ENCODE measurements around the gene ZNF556. TPM values are rescaled to one million over a fixed set of nuclear protein-coding genes. Genes with fewer than 3 reads are reported as not detected.

ZNF556 gene
- polyA plus RNA-seq, 1 experiment, result not detected

DNA sequence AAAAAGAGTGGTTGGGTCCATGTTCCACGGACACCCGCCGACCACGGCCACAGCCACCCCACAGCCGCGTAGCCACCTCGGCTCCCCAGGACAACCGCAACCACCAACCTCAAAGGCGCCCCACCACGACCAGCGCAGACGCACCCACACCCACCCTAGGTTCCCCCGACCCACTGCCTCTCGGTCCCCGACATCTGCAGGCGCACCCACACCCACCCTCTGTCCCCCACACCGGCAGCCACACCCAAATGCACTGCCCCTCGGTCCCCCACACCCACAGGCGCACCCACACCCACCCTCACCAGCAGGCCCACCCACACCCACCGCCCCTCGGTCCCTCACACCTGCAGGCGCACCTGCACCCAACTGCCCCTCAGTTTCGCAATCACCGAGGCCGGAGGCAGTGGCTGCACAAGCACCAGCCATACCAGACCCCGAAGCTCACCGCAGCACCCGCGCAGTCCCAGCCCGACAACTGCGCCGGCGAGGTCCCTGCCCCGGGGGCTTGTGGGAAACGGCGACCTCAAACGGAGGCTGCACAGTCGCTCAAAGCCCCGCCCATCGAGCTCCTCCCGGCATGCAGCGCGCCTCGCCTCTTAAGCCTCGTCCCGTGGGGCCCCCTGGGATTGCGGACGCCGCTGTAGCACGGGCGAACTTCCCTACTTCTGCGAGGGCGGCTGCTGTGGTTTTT is 59.4 kb downstream of the ZNF556 start:
- ChIA-PET CTCF (no interaction called here), POLR2A (interaction anchor here (0.5 to 0.6 kb wide), 3 partner anchors 24 to 450 kb away, joined by 5 read pairs; no protein-coding TSS in a partner anchor)
- H3K4me3 ChIP-seq (ENCODE audit: low read depth, low read length), result no peak overlapping the region
- H3K27me3 ChIP-seq (ENCODE audit: control insufficient read depth, insufficient read depth, low read length), result no peaks in the 10 kb centered on the region
- peaks cover 32% of the 10 kb centered on the region for H3K9me3 ChIP-seq (ENCODE audit: control insufficient read depth, insufficient read depth, low read length)
- no peak overlapping the region for H3K27ac ChIP-seq (ENCODE audit: low read depth, low read length)
- TF ChIP-seq, protein P1, sequence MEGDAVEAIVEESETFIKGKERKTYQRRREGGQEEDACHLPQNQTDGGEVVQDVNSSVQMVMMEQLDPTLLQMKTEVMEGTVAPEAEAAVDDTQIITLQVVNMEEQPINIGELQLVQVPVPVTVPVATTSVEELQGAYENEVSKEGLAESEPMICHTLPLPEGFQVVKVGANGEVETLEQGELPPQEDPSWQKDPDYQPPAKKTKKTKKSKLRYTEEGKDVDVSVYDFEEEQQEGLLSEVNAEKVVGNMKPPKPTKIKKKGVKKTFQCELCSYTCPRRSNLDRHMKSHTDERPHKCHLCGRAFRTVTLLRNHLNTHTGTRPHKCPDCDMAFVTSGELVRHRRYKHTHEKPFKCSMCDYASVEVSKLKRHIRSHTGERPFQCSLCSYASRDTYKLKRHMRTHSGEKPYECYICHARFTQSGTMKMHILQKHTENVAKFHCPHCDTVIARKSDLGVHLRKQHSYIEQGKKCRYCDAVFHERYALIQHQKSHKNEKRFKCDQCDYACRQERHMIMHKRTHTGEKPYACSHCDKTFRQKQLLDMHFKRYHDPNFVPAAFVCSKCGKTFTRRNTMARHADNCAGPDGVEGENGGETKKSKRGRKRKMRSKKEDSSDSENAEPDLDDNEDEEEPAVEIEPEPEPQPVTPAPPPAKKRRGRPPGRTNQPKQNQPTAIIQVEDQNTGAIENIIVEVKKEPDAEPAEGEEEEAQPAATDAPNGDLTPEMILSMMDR (IDR thresholded peaks at IDR 0.05; ENCODE audit: low read depth, low read length), result no peak
- DNase-seq (ENCODE audit: low read depth, low spot score), result no peak

DNA sequence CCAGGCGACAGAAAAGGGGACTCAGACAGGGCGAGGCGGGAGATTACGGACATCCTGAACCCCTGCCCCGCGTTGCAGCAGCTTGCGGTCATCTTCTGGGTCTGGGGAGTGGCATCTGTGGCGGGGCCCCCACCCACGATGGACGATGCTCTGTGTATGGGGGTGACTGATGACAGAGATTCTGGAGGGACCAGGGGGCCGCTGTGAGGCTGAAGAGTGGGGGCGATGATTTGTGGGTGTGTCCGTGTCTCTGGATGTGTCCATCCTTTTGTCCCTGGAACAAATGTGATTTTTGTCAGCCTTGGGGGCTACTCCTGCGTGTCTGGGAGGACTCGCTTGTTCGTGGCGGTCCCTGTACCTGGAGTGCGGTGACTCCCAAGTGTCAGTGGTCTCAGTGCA is 59.9 kb downstream of the ZNF556 start:
- no peak for DNase-seq (ENCODE audit: low read depth, low spot score)
- ChIA-PET CTCF (no interaction called here), POLR2A (interaction anchor here (0.5 kb wide), 1 partner anchor 450 kb away, joined by 5 read pairs; no protein-coding TSS in a partner anchor)
- no peak overlapping the region for H3K4me3 ChIP-seq (ENCODE audit: low read depth, low read length)
- H3K9me3 ChIP-seq (ENCODE audit: control insufficient read depth, insufficient read depth, low read length), result peaks cover 33% of the 10 kb centered on the region
- TF ChIP-seq, protein P1 (IDR thresholded peaks at IDR 0.05; ENCODE audit: low read depth, low read length), result no peak
- no peaks in the 10 kb centered on the region for H3K27me3 ChIP-seq (ENCODE audit: control insufficient read depth, insufficient read depth, low read length)
- H3K27ac ChIP-seq (ENCODE audit: low read depth, low read length), result no peak overlapping the region

Other genes starting within 250 kb of the ZNF556 start
- 0.56 and 0.57 TPM in 2 replicates for gene GNG7, start 164.6 kb upstream of the ZNF556 start, polyA plus RNA-seq (2011; rRNA removed)
- 12.5 and 13.5 TPM in 2 replicates for gene DIRAS1, start 146.0 kb upstream of the ZNF556 start, polyA plus RNA-seq (2011; rRNA removed)
- 27.9 and 37.4 TPM in 2 replicates for gene SLC39A3, start 127.3 kb upstream of the ZNF556 start, polyA plus RNA-seq (2011; rRNA removed)
- 44.0 and 56.5 TPM in 2 replicates for gene SGTA, start 84.1 kb upstream of the ZNF556 start, polyA plus RNA-seq (2011; rRNA removed)
- gene THOP1, start 81.8 kb upstream of the ZNF556 start, polyA plus RNA-seq (2011; rRNA removed), result 35.4 and 45.6 TPM in 2 replicates
- 1.8 and 2.0 TPM in 2 replicates for gene ZNF554, start 47.5 kb upstream of the ZNF556 start, polyA plus RNA-seq (2011; rRNA removed)
- gene ZNF555, start 25.9 kb upstream of the ZNF556 start, polyA plus RNA-seq (2011; rRNA removed), result 6.2 and 7.1 TPM in 2 replicates
- 2.3 and 2.4 TPM in 2 replicates for gene ZNF57, start 33.6 kb downstream of the ZNF556 start, polyA plus RNA-seq (2011; rRNA removed)
- 3.6 TPM in 2 replicates for gene ZNF77, start 77.6 kb downstream of the ZNF556 start, polyA plus RNA-seq (2011; rRNA removed)
- 0.51 and 0.72 TPM in 2 replicates for gene TLE6, start 110.2 kb downstream of the ZNF556 start, polyA plus RNA-seq (2011; rRNA removed)
- gene TLE2, start 161.9 kb downstream of the ZNF556 start, polyA plus RNA-seq (2011; rRNA removed), result 0.47 and 0.82 TPM in 2 replicates
- 317 and 392 TPM in 2 replicates for gene TLE5, start 195.2 kb downstream of the ZNF556 start, polyA plus RNA-seq (2011; rRNA removed)
- gene GNA11, start 227.0 kb downstream of the ZNF556 start, polyA plus RNA-seq (2011; rRNA removed), result 8.9 and 17.2 TPM in 2 replicates

Measured in AG04450 (cell line).